Measurements from ENCODE around the gene SLC17A9.
"Not testable (repeated sequence)": the region's sequence is repeated elsewhere in the genome, so short reads cannot be mapped to it uniquely, and the experiment has no call there.

SLC17A9 gene

DNA sequence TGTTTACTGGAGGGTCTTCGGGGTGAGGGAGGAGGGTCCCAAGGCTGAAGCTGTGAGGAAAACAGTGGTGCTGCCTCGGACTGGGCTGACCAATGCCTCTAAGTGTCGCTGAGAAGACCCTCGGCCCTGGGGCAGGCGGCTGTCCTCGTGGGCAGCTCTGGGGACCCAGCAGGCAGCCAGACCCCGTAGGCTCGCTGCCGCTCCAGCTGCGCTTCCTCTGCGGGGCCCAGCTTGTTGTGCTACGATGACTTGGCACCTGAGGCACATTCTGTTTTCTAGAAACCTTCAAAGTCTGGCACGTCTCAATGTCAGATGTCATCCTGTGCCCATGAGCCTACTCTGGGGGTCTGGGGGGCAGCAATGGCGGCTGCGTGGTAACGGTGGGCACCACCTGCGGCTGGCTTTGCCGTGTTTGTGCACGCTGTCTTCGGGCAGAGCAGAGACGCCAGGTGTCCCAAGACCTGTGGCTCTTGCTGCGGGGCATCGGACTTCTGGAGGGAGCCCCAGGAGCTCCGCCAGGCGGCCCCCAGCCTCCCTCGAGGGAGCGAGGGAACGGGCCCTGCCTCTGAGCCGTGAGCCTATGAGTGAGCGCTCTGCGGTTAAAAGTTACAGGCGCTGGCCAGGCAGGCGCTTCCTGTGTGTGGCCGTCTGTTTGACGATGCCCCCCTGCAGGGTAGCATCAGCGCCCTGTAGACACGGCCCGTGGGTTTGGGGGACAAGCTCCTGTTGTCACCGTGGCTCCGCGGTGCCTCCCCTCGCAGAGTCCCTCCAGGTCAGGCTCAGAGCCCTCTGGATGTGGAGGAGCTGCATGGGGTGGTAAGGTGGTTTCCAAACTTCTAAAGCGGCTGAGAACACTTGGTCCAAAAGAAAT is 6.8 kb downstream of the SLC17A9 start:
- H3K36me3 ChIP-seq (replicated peaks) = peaks cover 4% of the 10 kb centered on the region
- H3K27me3 ChIP-seq (replicated peaks) = no peaks in the 10 kb centered on the region
- no peak overlapping the region for H3K27ac ChIP-seq
- no peak for DNase-seq
- H3K4me3 ChIP-seq (ENCODE audit: low read depth, low read length) = no peak overlapping the region
- in situ Hi-C loops (cut with HindIII; ENCODE audit: low pct_ligation_motif_present, low sequenced_read_pairs) = no loop called here
- TF ChIP-seq CTCF (IDR thresholded peaks at IDR 0.05; ENCODE audit: low read depth, low read length, missing control alignments) = no peak

DNA sequence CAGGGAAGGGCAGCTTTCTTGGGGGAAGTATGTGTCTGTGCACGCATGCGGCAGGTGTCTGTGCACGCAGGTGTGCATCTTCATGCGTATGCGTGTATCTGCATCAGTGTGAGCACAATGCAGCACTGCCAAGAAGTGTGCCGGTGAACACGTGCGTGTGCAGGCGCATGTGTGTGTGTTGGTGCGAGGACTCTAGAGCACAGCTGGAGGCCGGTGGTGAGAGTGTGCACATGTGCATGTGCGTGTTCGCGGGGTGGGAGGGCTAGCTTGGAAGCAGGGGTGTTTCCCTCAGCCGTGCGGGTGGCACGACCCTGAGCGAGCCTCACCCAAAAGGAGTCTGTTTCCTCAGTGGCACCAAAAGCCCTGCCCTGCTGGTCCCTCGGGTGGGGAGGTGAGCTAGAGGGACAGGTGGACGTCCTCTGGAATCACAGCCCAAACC is 7.5 kb downstream of the SLC17A9 start:
- DNase-seq = no peak
- H3K27ac ChIP-seq = no peak overlapping the region
- H3K4me3 ChIP-seq (ENCODE audit: low read depth, low read length) = no peak overlapping the region
- H3K36me3 ChIP-seq (replicated peaks) = peaks cover 8% of the 10 kb centered on the region
- H3K27me3 ChIP-seq (replicated peaks) = no peaks in the 10 kb centered on the region
- in situ Hi-C loops (cut with HindIII; ENCODE audit: low pct_ligation_motif_present, low sequenced_read_pairs) = no loop called here
- TF ChIP-seq CTCF (IDR thresholded peaks at IDR 0.05; ENCODE audit: low read depth, low read length, missing control alignments) = no peak

- H3K27ac ChIP-seq; DNase-seq; H3K27me3 ChIP-seq (replicated peaks); in situ Hi-C loops (cut with HindIII; ENCODE audit: low pct_ligation_motif_present, low sequenced_read_pairs); H3K4me3 ChIP-seq (ENCODE audit: low read depth, low read length): not testable (repeated sequence)
- peaks cover 12% of the 10 kb centered on the region for H3K36me3 ChIP-seq (replicated peaks)
These were observed 8.2 kb downstream of the SLC17A9 start for GRCh38 chr20:62960446-62961309.

DNA sequence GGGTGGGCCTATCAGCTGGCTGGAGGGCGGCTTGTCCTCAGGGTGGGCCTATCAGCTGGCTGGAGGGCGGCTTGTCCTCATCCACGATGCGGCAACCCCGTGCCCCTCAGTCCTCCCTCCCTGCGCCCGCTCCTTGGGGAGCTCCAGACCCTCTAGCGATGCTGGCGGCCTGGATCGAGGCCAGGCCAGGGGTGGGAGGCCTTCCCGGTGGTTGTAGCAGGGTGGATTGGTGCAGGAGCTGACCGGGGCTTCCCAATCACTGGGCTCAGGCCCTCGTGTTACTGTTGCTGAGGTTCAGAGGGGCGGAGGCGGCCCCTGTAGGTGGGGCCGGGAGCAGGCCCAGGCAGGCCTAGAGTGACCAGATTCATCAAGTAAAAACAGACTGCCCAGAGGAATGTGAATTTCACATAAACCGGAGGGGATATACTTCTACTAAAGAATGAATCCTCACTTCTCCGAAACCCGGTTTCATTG is 8.8 kb downstream of the SLC17A9 start:
- Histone ChIP-seq H3K4me3 (ENCODE audit: low read depth, low read length) (no peak overlapping the region), H3K36me3 (replicated peaks) (peaks cover 12% of the 10 kb centered on the region), H3K27me3 (replicated peaks) (no peaks in the 10 kb centered on the region), H3K27ac (no peak overlapping the region)
- in situ Hi-C loops (cut with HindIII; ENCODE audit: low pct_ligation_motif_present, low sequenced_read_pairs) = no loop called here
- no peak for TF ChIP-seq CTCF (IDR thresholded peaks at IDR 0.05; ENCODE audit: low read depth, low read length, missing control alignments)
- DNase-seq = no peak

DNA sequence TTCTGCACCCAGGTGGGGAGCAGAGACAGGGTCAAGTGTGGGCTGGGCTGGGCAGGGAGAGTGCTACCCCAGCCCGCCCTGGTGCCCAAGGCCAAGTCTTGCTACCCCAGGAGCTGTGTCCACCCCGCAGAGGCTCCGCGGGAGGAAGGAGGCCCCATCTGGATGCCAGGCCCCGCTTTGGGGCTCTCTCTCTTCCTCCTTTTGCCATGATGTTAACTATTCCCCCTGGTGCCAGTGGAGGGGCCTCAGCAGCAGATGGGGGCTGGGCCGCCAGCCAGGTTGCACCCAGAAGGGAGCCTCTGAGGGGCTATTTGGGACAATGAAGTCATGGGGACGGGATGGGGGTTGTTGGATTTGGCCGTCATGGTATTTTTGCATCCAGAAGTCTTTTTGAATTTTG is 9.3 kb downstream of the SLC17A9 start:
- Histone ChIP-seq H3K4me3 (ENCODE audit: low read depth, low read length) (no peak overlapping the region), H3K27me3 (replicated peaks) (no peaks in the 10 kb centered on the region), H3K27ac (no peak overlapping the region), H3K36me3 (replicated peaks) (peaks cover 12% of the 10 kb centered on the region)
- DNase-seq = no peak
- in situ Hi-C loops (cut with HindIII; ENCODE audit: low pct_ligation_motif_present, low sequenced_read_pairs) = no loop called here
- no peak for TF ChIP-seq CTCF (IDR thresholded peaks at IDR 0.05; ENCODE audit: low read depth, low read length, missing control alignments)
